Gastrocnemius medialis (tissue), 4 donors: ENCODE data around the gene CAPG.

Source experiments
- CTCF ChIP-seq, 5 experiments: fragments of 450-650 bp in 3 of 5; fragments of 200-600 bp in 2 of 5; sonication (generic) in 2 of 5; IDR thresholded peaks in 4 of 5; conservative IDR thresholded peaks in 1 of 5; 1 replicate in 4 of 5; 2 replicates in 1 of 5; pipeline ENCODE4 v1.5.1; 2016 to 2019; ENCODE audit warnings: antibody characterized with exemption in 5 of 5, mild to moderate bottlenecking in 3 of 5, moderate library complexity in 3 of 5
- POLR2A ChIP-seq, 2 donors: fragments of 450-650 bp; IDR thresholded peaks; one replicate each; pipeline ENCODE4 v1.6.1; 2017; ENCODE audit warnings: antibody characterized with exemption in 2 of 2, mild to moderate bottlenecking in 2 of 2, moderate library complexity in 2 of 2

DNA sequence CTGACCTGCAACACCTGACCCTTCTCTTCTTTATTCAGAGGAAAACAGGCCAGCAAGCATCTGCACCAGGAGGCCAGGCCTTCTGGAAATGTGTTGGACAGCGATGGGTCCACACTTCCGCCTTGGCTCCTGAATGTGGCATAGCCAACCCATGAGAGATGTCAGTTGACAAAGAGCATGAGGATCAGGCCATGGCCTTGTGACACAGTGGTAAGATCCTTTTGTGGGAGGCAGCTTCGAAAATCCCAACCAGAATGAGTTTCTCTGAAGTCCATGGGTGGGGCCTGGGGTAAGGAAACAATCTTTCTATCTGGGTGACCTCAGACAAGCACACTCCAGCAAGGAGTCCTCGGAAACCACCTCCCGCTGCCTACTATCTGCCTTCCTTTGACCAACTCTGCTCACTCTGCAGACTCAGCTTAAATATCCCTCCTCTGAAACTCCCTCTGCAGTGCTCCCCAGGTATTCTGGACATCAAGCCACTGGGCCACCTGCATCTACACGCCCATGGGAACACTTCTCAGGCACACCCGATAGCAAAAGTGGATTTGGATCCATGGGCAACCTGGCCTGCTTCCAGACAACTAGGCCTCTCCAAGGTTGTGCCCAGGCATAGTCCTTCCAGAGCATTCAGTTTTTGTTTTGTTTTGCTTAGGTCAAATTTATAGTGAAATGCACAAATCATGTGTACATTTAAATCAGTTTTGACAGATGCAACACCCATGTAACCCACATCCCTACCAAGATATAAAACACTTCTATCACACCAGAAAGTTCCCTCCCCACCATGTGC, 4.8 kb upstream of the CAPG start:
- TF ChIP-seq CTCF (IDR thresholded peaks at IDR 0.05 in 4 of 5, conservative IDR thresholded peaks at IDR 0.05 in 1 of 5) = no peak
- no peak for TF ChIP-seq POLR2A (IDR thresholded peaks at IDR 0.05)
